CD4-positive, alpha-beta T cell treated with Interleukin-4 for 1 hour (primary cell): ENCODE results near the gene ASNSD1.
"Not testable (repeated sequence)": the region's sequence is repeated elsewhere in the genome, so short reads cannot be mapped to it uniquely, and the experiment has no call there.

ENCODE experiments used
- DNase-seq, 2 donors: peaks; one replicate each; pipeline ENCODE4 v3.0.0-alpha.2; 2020 to 2022

Gene ASNSD1

GRCh38 chr2:189648846-189649509 lies 12.3 kb upstream of the ASNSD1 start:
- DNase-seq = no peak

GRCh38 chr2:189651284-189651683 lies 10.0 kb upstream of the ASNSD1 start:
- no peak for DNase-seq

GRCh38 chr2:189653464-189653863 lies 7.8 kb upstream of the ASNSD1 start:
- not testable (repeated sequence) for DNase-seq

GRCh38 chr2:189654641-189655040 lies 6.6 kb upstream of the ASNSD1 start:
- DNase-seq = no peak

GRCh38 chr2:189657867-189658266 lies 3.4 kb upstream of the ASNSD1 start:
- DNase-seq = peak; percentile 39 to 65

- peak; percentile 44 to 48 for DNase-seq
Observed at GRCh38 chr2:189658306-189659212, 2.7 kb upstream of the ASNSD1 start.

GRCh38 chr2:189659734-189660133 lies 1.5 kb upstream of the ASNSD1 start:
- no peak for DNase-seq

GRCh38 chr2:189660803-189661147 lies 484 bp upstream of the ASNSD1 start:
- no peak for DNase-seq

GRCh38 chr2:189661957-189662321 lies 680 bp downstream of the ASNSD1 start:
- DNase-seq = peak in 1 of 2 donors; percentile 26

GRCh38 chr2:189662669-189663226 lies 1.5 kb downstream of the ASNSD1 start:
- peak in 1 of 2 donors; percentile 14 for DNase-seq

- not testable (repeated sequence) for DNase-seq
Observed at GRCh38 chr2:189663319-189663718, 2.1 kb downstream of the ASNSD1 start.

- no peak for DNase-seq
Observed at GRCh38 chr2:189669913-189670312, 8.7 kb downstream of the ASNSD1 start.

- no peak for DNase-seq
Observed at GRCh38 chr2:189673661-189674373, 12.6 kb downstream of the ASNSD1 start.

- DNase-seq = peak; percentile 86 to 89
Observed at GRCh38 chr2:189674374-189675112, 13.3 kb downstream of the ASNSD1 start, which contains the start of gene ANKAR. Gene ANKAR (plus strand): TSS chr2:189674670. CDS start chr2:189676491, 1,821 bp downstream.

GRCh38 chr2:189676471-189676870 lies 15.2 kb downstream of the ASNSD1 start:
- DNase-seq = no peak

GRCh38 chr2:189679226-189679625 lies 18.0 kb downstream of the ASNSD1 start:
- DNase-seq = no peak

GRCh38 chr2:189681203-189681602 lies 19.9 kb downstream of the ASNSD1 start:
- no peak for DNase-seq

GRCh38 chr2:189681903-189682302 lies 20.6 kb downstream of the ASNSD1 start:
- no peak for DNase-seq

- DNase-seq = no peak
Observed at GRCh38 chr2:189683348-189683747, 22.1 kb downstream of the ASNSD1 start.

- no peak for DNase-seq
Observed at GRCh38 chr2:189684811-189685210, 23.6 kb downstream of the ASNSD1 start.

GRCh38 chr2:189685540-189686229 lies 24.4 kb downstream of the ASNSD1 start:
- no peak for DNase-seq

- not testable (repeated sequence) for DNase-seq
Observed at GRCh38 chr2:189687796-189688195, 26.5 kb downstream of the ASNSD1 start.
